Ishikawa (cell line): Measurements from ENCODE around the gene HNRNPLL.

Experiments used
- CEBPB ChIP-seq: IDR thresholded peaks from 2 replicates; pipeline ENCODE4 v1.6.1; 2012
- CREB1 ChIP-seq: IDR thresholded peaks from 2 replicates; pipeline ENCODE4 v1.6.1; 2012; ENCODE audit warnings: low read depth
- EGR1 ChIP-seq: IDR thresholded peaks from 2 replicates; pipeline ENCODE4 v1.6.1; 2012
- EP300 ChIP-seq: IDR thresholded peaks from 2 replicates; pipeline ENCODE4 v1.6.1; 2012; ENCODE audit warnings: borderline replicate concordance
- FOXM1 ChIP-seq: IDR thresholded peaks from 2 replicates; pipeline ENCODE4 v1.6.1; 2012; ENCODE audit warnings: low read depth, borderline replicate concordance
- NFIC ChIP-seq: IDR thresholded peaks from 2 replicates; pipeline ENCODE4 v1.6.1; 2012
- RAD21 ChIP-seq: IDR thresholded peaks from 2 replicates; pipeline ENCODE4 v1.6.1; 2012; ENCODE audit warnings: low read depth
- TAF1 ChIP-seq: IDR thresholded peaks from 2 replicates; pipeline ENCODE4 v1.6.1; 2012; ENCODE audit warnings: low read depth, mild to moderate bottlenecking
- TCF12 ChIP-seq: IDR thresholded peaks from 2 replicates; pipeline ENCODE4 v1.6.1; 2012; ENCODE audit warnings: low read depth
- TEAD4 ChIP-seq: IDR thresholded peaks from 2 replicates; pipeline ENCODE4 v1.6.1; 2012
- YY1 ChIP-seq: IDR thresholded peaks from 2 replicates; pipeline ENCODE4 v1.6.1; 2012; ENCODE audit warnings: low read depth
- ZBTB7A ChIP-seq: IDR thresholded peaks from 2 replicates; pipeline ENCODE4 v1.6.1; 2012; ENCODE audit warnings: low read depth
- TF ChIP-seq, protein P1 (sequence below): IDR thresholded peaks from 2 replicates; pipeline ENCODE4 v1.6.1; 2012
- TF ChIP-seq, protein P2 (sequence below): IDR thresholded peaks from 2 replicates; pipeline ENCODE4 v1.6.1; 2012
- TF ChIP-seq, protein P3 (sequence below): IDR thresholded peaks from 2 replicates; pipeline ENCODE4 v1.6.1; 2012; ENCODE audit warnings: low read depth, mild to moderate bottlenecking

The HNRNPLL gene

DNA sequence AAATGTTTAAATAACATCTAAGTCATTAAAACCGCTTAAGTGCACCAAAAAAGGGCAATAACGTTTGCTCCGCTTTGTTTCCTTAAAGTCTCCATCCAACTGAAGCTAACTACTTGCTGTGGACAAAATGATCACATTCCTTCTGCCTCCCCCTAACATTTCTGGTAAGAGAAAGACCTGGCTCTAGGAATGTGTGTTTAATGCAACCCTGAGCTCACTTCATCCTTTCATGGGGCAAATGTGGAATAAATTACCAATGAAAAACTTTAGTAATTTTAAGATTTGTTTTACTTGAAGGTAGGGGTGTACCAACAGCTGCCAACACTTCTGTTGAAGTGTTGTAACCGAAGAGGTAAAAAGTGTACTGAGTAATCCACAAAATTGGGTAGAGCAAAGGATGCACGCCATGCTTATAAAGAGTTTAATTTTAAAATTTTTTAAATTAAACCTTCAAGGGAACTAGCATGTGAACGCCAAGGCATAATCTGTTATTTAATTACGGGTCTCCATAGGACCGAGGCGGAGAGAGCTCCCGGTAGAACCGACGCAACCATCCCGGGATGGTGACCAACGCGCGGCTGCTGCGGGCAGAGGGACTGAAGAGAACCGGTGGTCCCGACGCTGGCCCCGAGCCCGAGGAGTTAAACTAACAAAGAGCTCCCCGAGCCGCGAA, 1.1 kb downstream of the HNRNPLL start:
- TF ChIP-seq CREB1 (no peak), CEBPB (no peak), NFIC (no peak), YY1 (no peak), TCF12 (no peak), TAF1 (no peak), ZBTB7A (no peak), EGR1 (no peak), RAD21 (no peak), FOXM1 (no peak), TEAD4 (no peak), EP300 (no peak)
- TF ChIP-seq, protein P1, sequence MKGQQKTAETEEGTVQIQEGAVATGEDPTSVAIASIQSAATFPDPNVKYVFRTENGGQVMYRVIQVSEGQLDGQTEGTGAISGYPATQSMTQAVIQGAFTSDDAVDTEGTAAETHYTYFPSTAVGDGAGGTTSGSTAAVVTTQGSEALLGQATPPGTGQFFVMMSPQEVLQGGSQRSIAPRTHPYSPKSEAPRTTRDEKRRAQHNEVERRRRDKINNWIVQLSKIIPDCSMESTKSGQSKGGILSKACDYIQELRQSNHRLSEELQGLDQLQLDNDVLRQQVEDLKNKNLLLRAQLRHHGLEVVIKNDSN, result no peak
- TF ChIP-seq, protein P2, sequence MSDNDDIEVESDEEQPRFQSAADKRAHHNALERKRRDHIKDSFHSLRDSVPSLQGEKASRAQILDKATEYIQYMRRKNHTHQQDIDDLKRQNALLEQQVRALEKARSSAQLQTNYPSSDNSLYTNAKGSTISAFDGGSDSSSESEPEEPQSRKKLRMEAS, result no peak
- TF ChIP-seq, protein P3, sequence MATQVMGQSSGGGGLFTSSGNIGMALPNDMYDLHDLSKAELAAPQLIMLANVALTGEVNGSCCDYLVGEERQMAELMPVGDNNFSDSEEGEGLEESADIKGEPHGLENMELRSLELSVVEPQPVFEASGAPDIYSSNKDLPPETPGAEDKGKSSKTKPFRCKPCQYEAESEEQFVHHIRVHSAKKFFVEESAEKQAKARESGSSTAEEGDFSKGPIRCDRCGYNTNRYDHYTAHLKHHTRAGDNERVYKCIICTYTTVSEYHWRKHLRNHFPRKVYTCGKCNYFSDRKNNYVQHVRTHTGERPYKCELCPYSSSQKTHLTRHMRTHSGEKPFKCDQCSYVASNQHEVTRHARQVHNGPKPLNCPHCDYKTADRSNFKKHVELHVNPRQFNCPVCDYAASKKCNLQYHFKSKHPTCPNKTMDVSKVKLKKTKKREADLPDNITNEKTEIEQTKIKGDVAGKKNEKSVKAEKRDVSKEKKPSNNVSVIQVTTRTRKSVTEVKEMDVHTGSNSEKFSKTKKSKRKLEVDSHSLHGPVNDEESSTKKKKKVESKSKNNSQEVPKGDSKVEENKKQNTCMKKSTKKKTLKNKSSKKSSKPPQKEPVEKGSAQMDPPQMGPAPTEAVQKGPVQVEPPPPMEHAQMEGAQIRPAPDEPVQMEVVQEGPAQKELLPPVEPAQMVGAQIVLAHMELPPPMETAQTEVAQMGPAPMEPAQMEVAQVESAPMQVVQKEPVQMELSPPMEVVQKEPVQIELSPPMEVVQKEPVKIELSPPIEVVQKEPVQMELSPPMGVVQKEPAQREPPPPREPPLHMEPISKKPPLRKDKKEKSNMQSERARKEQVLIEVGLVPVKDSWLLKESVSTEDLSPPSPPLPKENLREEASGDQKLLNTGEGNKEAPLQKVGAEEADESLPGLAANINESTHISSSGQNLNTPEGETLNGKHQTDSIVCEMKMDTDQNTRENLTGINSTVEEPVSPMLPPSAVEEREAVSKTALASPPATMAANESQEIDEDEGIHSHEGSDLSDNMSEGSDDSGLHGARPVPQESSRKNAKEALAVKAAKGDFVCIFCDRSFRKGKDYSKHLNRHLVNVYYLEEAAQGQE, result no peak

DNA sequence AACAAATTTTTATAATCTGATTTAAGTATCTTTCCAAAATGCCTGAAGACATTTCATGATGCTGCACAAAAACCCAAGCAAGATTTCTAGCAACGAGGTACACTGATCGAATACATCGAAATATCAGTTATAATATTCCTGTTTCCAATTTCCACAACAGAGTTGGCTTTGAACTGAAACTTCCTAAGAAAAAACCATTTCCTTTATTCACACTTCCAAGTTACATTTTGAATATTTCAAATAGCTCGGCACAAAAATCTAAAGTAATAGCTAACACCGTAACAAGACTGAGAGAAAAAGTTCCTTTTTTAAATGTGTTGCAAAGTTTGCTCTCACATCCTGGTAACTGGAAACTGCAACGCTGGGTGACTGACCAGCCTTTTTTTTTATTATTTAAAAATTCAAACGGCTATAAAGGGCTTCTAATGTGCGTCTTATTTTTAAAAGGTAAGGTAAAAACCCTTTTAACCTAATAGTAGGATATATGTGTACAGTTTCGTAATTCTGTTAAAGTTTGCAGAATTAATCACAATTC, 1.7 kb downstream of the HNRNPLL start:
- no peak for TF ChIP-seq TEAD4

DNA sequence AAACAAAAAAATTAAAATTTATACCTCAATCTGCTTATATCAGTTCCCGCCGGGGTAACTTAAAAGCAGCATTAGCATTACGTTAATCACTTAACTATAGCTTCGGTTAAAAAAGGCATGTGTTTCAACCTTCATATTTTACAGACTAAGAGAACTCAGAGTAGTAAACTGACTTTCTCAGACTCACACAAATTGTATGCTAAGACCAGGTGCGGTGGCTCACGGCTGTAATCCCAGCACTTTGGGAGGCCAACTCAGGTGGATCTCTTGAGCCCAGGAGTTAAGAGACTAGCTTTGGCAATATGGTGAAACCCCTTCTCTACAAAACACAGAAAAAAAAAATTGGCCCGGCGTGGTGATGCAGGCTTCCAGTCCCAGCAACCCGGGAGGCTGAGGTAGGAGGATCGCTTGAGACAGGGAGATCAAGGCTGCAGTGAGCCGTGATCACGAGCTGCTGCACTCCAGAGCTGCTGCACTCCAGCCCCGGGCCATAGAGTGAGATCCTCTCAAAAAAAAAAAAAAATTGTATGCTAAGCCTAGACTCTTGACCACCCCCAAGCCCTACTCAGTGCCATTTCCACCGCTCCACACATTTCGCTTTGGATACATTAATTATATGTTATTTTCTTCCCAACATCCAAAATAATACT, 2.4 kb downstream of the HNRNPLL start:
- TF ChIP-seq YY1, result no peak
- no peak for TF ChIP-seq TEAD4
- no peak for TF ChIP-seq CEBPB
- no peak for TF ChIP-seq TAF1
- TF ChIP-seq, protein P1, result no peak
- TF ChIP-seq, protein P3, result no peak
- no peak for TF ChIP-seq EP300
- TF ChIP-seq FOXM1, result no peak
- TF ChIP-seq, protein P2, result no peak
- TF ChIP-seq TCF12, result no peak
- no peak for TF ChIP-seq EGR1
- no peak for TF ChIP-seq RAD21

GRCh38 chr2:38599706-38600105, 3.0 kb downstream of the HNRNPLL start:
- no peak for TF ChIP-seq EP300

- TF ChIP-seq CREB1 (no peak), RAD21 (no peak), NFIC (0 out of 2 replicates have a peak, but pooled peaks have one; percentile 22), TCF12 (no peak)
Measured at GRCh38 chr2:38598991-38599295, 3.8 kb downstream of the HNRNPLL start.

GRCh38 chr2:38598200-38598990, 4.3 kb downstream of the HNRNPLL start:
- TF ChIP-seq NFIC, result no peak
- no peak for TF ChIP-seq ZBTB7A
- no peak for TF ChIP-seq EP300
- TF ChIP-seq CEBPB, result no peak
- TF ChIP-seq YY1, result no peak
- TF ChIP-seq FOXM1, result no peak
